Natural killer cell (primary cell): Measurements from ENCODE around the gene VSTM2B. TPM values are rescaled to one million over a fixed set of nuclear protein-coding genes. Genes with fewer than 3 reads are reported as not detected.

Experiments used
- ATAC-seq, 3 donors: fragments of 150-1000 bp in 2 of 3; fragments of 200-7000 bp in 1 of 3; cut with Tn5 transposase; 1 replicate in 1 of 3; 2 replicates in 2 of 3; pipeline ENCODE4 v1.10.0; 2021; ENCODE audit warnings: mild to moderate bottlenecking in 2 of 3, moderate library complexity in 2 of 3
- DNase-seq, 2 donors: peaks; one replicate each; pipeline versions ENCODE4 v3.0.0 to v3.0.0-alpha.2; 2013 to 2021; ENCODE audit warnings: mixed read lengths in 1 of 2
- H3K27ac ChIP-seq: one replicate; pipeline ENCODE4 v1.5.1; 2013; ENCODE audit warnings: mild to moderate bottlenecking, low read length
- H3K27me3 ChIP-seq: one replicate; pipeline ENCODE4 v1.6.1; 2013; ENCODE audit warnings: low read length; ENCODE audit not compliant: control insufficient read depth, insufficient read depth
- H3K36me3 ChIP-seq: one replicate; pipeline ENCODE4 v1.6.1; 2013; ENCODE audit warnings: low read length; ENCODE audit not compliant: control insufficient read depth, insufficient read depth
- H3K4me1 ChIP-seq: one replicate; pipeline ENCODE4 v1.6.1; 2013; ENCODE audit warnings: low read length; ENCODE audit not compliant: control insufficient read depth, insufficient read depth
- H3K4me3 ChIP-seq: one replicate; pipeline ENCODE4 v1.5.1; 2013; ENCODE audit warnings: low read length
- H3K9me3 ChIP-seq: one replicate; pipeline ENCODE4 v1.6.1; 2013; ENCODE audit warnings: low read length; ENCODE audit not compliant: control insufficient read depth, insufficient read depth
- H3K27ac Mint-ChIP-seq, 2 donors: one replicate each; pipeline ENCODE4 v1.8.0; 2022; ENCODE audit warnings: mild to moderate bottlenecking in 2 of 2, mixed read lengths in 2 of 2, moderate library complexity in 1 of 2
- H3K27me3 Mint-ChIP-seq, 2 donors: one replicate each; pipeline ENCODE4 v1.8.0; 2022; ENCODE audit warnings: low read depth in 2 of 2, mixed read lengths in 2 of 2
- H3K36me3 Mint-ChIP-seq: one replicate; pipeline ENCODE4 v1.8.0; 2022; ENCODE audit warnings: mixed read lengths
- H3K4me1 Mint-ChIP-seq, 2 donors: one replicate each; pipeline ENCODE4 v1.8.0; 2022; ENCODE audit warnings: mixed read lengths in 2 of 2
- H3K4me3 Mint-ChIP-seq: one replicate; pipeline ENCODE4 v1.8.0; 2022; ENCODE audit warnings: mild to moderate bottlenecking, moderate library complexity, mixed read lengths
- H3K9me3 Mint-ChIP-seq, 2 donors: one replicate each; pipeline ENCODE4 v1.8.0; 2022; ENCODE audit warnings: mixed read lengths in 2 of 2
- WGBS: methylation state at CpG from one replicate; pipeline ENCODE4 v1.1.7; 2013; ENCODE audit warnings: missing lambda C conversion rate; ENCODE audit not compliant: insufficient coverage; 5-methylcytosine and 5-hydroxymethylcytosine counted together
- intact Hi-C: fragments of 100-400 bp; cut with micrococcal nuclease; formaldehyde crosslinking; loops from one replicate; pipeline ENCODE4 v1.14.2; 2022
- total RNA-seq, 4 donors: library from RNA; stranded (reverse); fragments of 120-200 nt in 1 of 4; gene quantifications; one replicate each; pipeline versions ENCODE4 v1.2.3 to v1.2.4, GENCODE V29; 2013 to 2022
- TF ChIP-seq, protein P1 (sequence below): fragments of 200-600 bp; IDR thresholded peaks from one replicate; pipeline ENCODE4 v1.8.0; 2022; ENCODE audit warnings: antibody characterized with exemption

The VSTM2B gene
- total RNA-seq, 3 donors from 2014 or later (not counting 1 experiment from before 2014, with no cell fraction given), result not detected

DNA sequence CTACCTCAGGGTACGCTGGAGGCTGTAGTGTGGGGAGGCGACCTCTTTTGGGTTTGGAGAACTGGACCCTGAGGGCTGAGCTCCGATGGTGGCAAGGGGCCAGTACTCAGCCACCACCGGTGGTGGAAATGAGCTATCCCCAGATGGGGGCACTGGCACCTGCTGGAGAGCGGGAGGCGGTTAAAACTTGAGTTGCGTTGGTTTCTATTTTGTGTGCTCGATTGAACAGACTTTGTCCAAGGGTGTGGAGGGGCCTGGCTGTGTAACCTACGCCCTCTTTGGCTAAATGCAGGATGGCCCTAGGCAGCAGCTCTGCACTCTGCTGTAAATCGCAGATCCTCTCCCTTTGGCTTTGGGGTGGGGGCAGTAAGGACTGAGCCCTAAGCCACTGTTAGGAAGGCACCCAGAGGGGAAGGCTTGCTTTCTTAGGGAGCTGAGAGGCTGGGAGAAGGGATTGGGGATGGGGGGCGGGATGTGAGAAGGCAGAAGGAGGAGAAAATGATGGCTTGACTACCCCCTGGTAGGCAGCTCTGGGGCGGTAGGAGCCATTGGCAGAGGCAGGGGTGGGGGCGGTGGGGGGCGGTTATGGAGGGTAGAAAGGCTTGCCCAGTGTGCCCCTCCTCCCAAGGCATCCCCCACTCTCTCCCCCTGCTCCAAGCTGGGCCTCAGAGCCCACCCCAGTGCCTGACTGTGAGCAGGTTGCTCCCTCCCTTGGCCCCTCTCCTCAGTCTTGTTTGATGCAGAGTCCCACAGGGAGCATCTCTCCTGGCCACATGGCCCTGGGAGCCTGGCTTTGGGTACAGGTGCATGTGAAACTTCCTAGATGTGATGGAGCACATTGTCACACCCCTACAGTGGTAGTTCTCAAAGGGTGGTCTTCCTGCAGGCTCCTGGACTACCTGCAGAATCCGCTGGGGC lies 5.0 kb downstream of the VSTM2B start:
- H3K9me3 Mint-ChIP-seq, result no peaks in the 10 kb centered on the region
- peaks cover 10 to 23% of the 10 kb centered on the region in 2 donors for H3K4me1 Mint-ChIP-seq
- no peaks in the 10 kb centered on the region for H3K36me3 Mint-ChIP-seq
- Histone ChIP-seq H3K4me1 (peaks cover 25% of the 10 kb centered on the region), H3K27ac (no peak overlapping the region), H3K4me3 (no peak overlapping the region), H3K27me3 (peaks cover 20% of the 10 kb centered on the region), H3K36me3 (no peaks in the 10 kb centered on the region), H3K9me3 (no peaks in the 10 kb centered on the region)
- DNase-seq, result no peak
- no peak overlapping the region for H3K4me3 Mint-ChIP-seq
- TF ChIP-seq, protein P1, sequence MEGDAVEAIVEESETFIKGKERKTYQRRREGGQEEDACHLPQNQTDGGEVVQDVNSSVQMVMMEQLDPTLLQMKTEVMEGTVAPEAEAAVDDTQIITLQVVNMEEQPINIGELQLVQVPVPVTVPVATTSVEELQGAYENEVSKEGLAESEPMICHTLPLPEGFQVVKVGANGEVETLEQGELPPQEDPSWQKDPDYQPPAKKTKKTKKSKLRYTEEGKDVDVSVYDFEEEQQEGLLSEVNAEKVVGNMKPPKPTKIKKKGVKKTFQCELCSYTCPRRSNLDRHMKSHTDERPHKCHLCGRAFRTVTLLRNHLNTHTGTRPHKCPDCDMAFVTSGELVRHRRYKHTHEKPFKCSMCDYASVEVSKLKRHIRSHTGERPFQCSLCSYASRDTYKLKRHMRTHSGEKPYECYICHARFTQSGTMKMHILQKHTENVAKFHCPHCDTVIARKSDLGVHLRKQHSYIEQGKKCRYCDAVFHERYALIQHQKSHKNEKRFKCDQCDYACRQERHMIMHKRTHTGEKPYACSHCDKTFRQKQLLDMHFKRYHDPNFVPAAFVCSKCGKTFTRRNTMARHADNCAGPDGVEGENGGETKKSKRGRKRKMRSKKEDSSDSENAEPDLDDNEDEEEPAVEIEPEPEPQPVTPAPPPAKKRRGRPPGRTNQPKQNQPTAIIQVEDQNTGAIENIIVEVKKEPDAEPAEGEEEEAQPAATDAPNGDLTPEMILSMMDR, result no peak
- peaks cover 48 to 53% of the 10 kb centered on the region in 2 donors for H3K27me3 Mint-ChIP-seq
- intact Hi-C loops, result no loop called here
- 23% methylated on average over 12 of the region's 15 CpGs for WGBS
- H3K27ac Mint-ChIP-seq, result no peak overlapping the region
- no peak for ATAC-seq

GRCh38 chr19:29531458-29532025 lies 5.7 kb downstream of the VSTM2B start:
- Histone ChIP-seq H3K36me3 (no peaks in the 10 kb centered on the region), H3K4me3 (no peak overlapping the region), H3K9me3 (no peaks in the 10 kb centered on the region), H3K27ac (no peak overlapping the region), H3K4me1 (peaks cover 25% of the 10 kb centered on the region), H3K27me3 (peaks cover 20% of the 10 kb centered on the region)
- DNase-seq, result no peak
- H3K36me3 Mint-ChIP-seq, result no peaks in the 10 kb centered on the region
- no peak overlapping the region for H3K27ac Mint-ChIP-seq
- no peak overlapping the region for H3K4me3 Mint-ChIP-seq
- peaks cover 10 to 23% of the 10 kb centered on the region in 2 donors for H3K4me1 Mint-ChIP-seq
- H3K9me3 Mint-ChIP-seq, result no peaks in the 10 kb centered on the region
- 80% methylated on average over 7 of the region's 7 CpGs for WGBS
- H3K27me3 Mint-ChIP-seq, result peaks cover 48 to 53% of the 10 kb centered on the region in 2 donors
- TF ChIP-seq, protein P1, result no peak
- intact Hi-C loops, result no loop called here
- ATAC-seq, result no peak

DNA sequence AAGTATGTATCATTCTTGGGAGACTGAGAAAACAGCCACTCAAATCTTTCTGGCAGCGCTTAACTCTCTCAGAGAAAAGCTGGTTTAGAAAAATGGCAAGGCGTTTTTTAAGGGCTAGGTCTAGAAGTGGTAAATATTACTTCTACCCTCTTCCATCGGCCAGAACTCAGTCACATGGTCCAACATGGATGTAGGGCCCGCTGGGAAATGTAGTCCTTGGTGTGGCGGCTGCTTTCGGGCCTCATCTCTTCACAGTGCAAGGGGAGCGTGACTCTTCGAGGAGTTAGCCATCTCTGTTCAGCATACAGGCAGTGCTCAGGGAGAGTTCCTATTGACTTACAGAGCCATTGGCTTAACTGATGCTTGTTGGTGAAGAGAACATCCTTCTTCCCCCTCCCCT lies 6.3 kb downstream of the VSTM2B start:
- H3K27me3 ChIP-seq, result peaks cover 17% of the 10 kb centered on the region
- no peak overlapping the region for H3K27ac ChIP-seq
- DNase-seq (no peak), ATAC-seq (no peak)
- no peak overlapping the region for H3K4me3 ChIP-seq
- no peaks in the 10 kb centered on the region for H3K9me3 ChIP-seq
- peaks cover 22% of the 10 kb centered on the region for H3K4me1 ChIP-seq
- no peaks in the 10 kb centered on the region for H3K36me3 ChIP-seq
- Mint-ChIP-seq H3K4me3 (no peak overlapping the region), H3K9me3 (no peaks in the 10 kb centered on the region), H3K4me1 (peaks cover 10 to 23% of the 10 kb centered on the region in 2 donors), H3K36me3 (no peaks in the 10 kb centered on the region), H3K27me3 (peaks cover 48 to 53% of the 10 kb centered on the region in 2 donors), H3K27ac (no peak overlapping the region)
- intact Hi-C loops, result no loop called here
- TF ChIP-seq, protein P1, result no peak
- 68% methylated on average over 7 of the region's 8 CpGs for WGBS
